H9 (cell line): ENCODE data around the gene CER1. TPM values are rescaled to one million over a fixed set of nuclear protein-coding genes. Genes with fewer than 3 reads are reported as not detected.

Experiments
- DNase-seq: peaks from one replicate; pipeline ENCODE4 v3.0.0-alpha.2; 2017
- H2AFZ ChIP-seq: one replicate; pipeline ENCODE4 v1.6.1; 2013; ENCODE audit warnings: mild to moderate bottlenecking, low read length, control low read depth, moderate library complexity
- H2AK5ac ChIP-seq: 2 replicates; pipeline ENCODE4 v1.6.1; 2013; ENCODE audit warnings: low read length, control low read depth, mixed read lengths; ENCODE audit not compliant: insufficient read length
- H2BK120ac ChIP-seq: one replicate; pipeline ENCODE4 v1.6.1; 2013; ENCODE audit warnings: low read depth, mild to moderate bottlenecking, low read length, control low read depth, inconsistent platforms; ENCODE audit not compliant: poor library complexity, severe bottlenecking
- H2BK12ac ChIP-seq: 2 replicates; pipeline ENCODE4 v1.6.1; 2013; ENCODE audit warnings: low read length, control low read depth, mixed read lengths, low read depth; ENCODE audit not compliant: insufficient read length
- H2BK15ac ChIP-seq: 2 replicates; pipeline ENCODE4 v1.6.1; 2013; ENCODE audit warnings: low read depth, low read length, control low read depth
- H2BK20ac ChIP-seq: one replicate; pipeline ENCODE4 v1.6.1; 2013; ENCODE audit warnings: low read depth, mild to moderate bottlenecking, low read length, control low read depth, inconsistent platforms; ENCODE audit not compliant: poor library complexity, severe bottlenecking
- H2BK5ac ChIP-seq: 2 replicates; pipeline ENCODE4 v1.6.1; 2013; ENCODE audit warnings: low read length, control low read depth, mixed read lengths; ENCODE audit not compliant: insufficient read length
- H3K14ac ChIP-seq: 2 replicates; pipeline ENCODE4 v1.6.1; 2013; ENCODE audit warnings: low read length, control low read depth; ENCODE audit not compliant: insufficient read depth
- H3K18ac ChIP-seq: 2 replicates; pipeline ENCODE4 v1.6.1; 2013; ENCODE audit warnings: low read depth, mild to moderate bottlenecking, mixed read lengths, low read length, control low read depth; ENCODE audit not compliant: insufficient read length
- H3K23ac ChIP-seq: 2 replicates; pipeline ENCODE4 v1.6.1; 2013; ENCODE audit warnings: low read length, control low read depth, mixed read lengths, low read depth; ENCODE audit not compliant: insufficient read length
- H3K23me2 ChIP-seq: 2 replicates; pipeline ENCODE4 v1.6.1; 2013; ENCODE audit warnings: low read depth, mild to moderate bottlenecking, mixed read lengths, low read length, control low read depth; ENCODE audit not compliant: insufficient read length, poor library complexity, severe bottlenecking
- H3K27ac ChIP-seq: 2 replicates; pipeline ENCODE4 v1.5.1; 2013; ENCODE audit warnings: low read length, control low read depth, mixed read lengths, low read depth; ENCODE audit not compliant: insufficient read length
- H3K27me3 ChIP-seq: 2 replicates; pipeline ENCODE4 v1.6.1; 2013; ENCODE audit warnings: low read length, control low read depth, inconsistent platforms; ENCODE audit not compliant: insufficient read depth
- H3K4ac ChIP-seq: 2 replicates; pipeline ENCODE4 v1.6.1; 2013; ENCODE audit warnings: low read depth, mild to moderate bottlenecking, control low read depth, inconsistent platforms, low read length, moderate library complexity
- H3K4me1 ChIP-seq: 2 replicates; pipeline ENCODE4 v1.6.1; 2013; ENCODE audit warnings: low read length, control low read depth, inconsistent platforms; ENCODE audit not compliant: insufficient read depth
- H3K4me2 ChIP-seq: 2 replicates; pipeline ENCODE4 v1.6.1; 2013; ENCODE audit warnings: low read length, control low read depth, mixed read lengths; ENCODE audit not compliant: insufficient read length, insufficient read depth
- H3K56ac ChIP-seq: 2 replicates; pipeline ENCODE4 v1.6.1; 2013; ENCODE audit warnings: low read depth, mild to moderate bottlenecking, mixed read lengths, low read length, control low read depth; ENCODE audit not compliant: insufficient read length
- H3K79me1 ChIP-seq: 2 replicates; pipeline ENCODE4 v1.6.1; 2013; ENCODE audit warnings: low read depth, mild to moderate bottlenecking, moderate library complexity, low read length, control low read depth, inconsistent platforms; ENCODE audit not compliant: insufficient read depth, poor library complexity, severe bottlenecking
- H3K79me2 ChIP-seq: 2 replicates; pipeline ENCODE4 v1.6.1; 2013; ENCODE audit warnings: low read length, control low read depth, inconsistent platforms; ENCODE audit not compliant: insufficient read depth
- H3K9ac ChIP-seq: 2 replicates; pipeline ENCODE4 v1.6.1; 2013; ENCODE audit warnings: low read length, control low read depth, mixed read lengths; ENCODE audit not compliant: insufficient read length; ENCODE audit errors: extremely low read depth
- H3K9me3 ChIP-seq: one replicate; pipeline ENCODE4 v1.6.1; 2013; ENCODE audit warnings: low read depth, low read length, inconsistent platforms; ENCODE audit not compliant: control insufficient read depth
- H3T11ph ChIP-seq: one replicate; pipeline ENCODE4 v1.6.1; 2013; ENCODE audit warnings: mild to moderate bottlenecking, low read length, control low read depth, inconsistent platforms
- H4K20me1 ChIP-seq: one replicate; pipeline ENCODE4 v1.6.1; 2013; ENCODE audit not compliant: control insufficient read depth, insufficient read length, insufficient read depth
- H4K5ac ChIP-seq: 2 replicates; pipeline ENCODE4 v1.6.1; 2013; ENCODE audit warnings: low read depth, mild to moderate bottlenecking, mixed read lengths, low read length, control low read depth; ENCODE audit not compliant: insufficient read length
- H4K8ac ChIP-seq: replicated peaks from 2 replicates; pipeline ENCODE4 v1.6.1; 2013; ENCODE audit warnings: low read length, control low read depth, mixed read lengths, low read depth; ENCODE audit not compliant: insufficient read length
- H4K91ac ChIP-seq: 2 replicates; pipeline ENCODE4 v1.6.1; 2013; ENCODE audit warnings: low read depth, mild to moderate bottlenecking, moderate library complexity, mixed read lengths, low read length, control low read depth; ENCODE audit not compliant: insufficient read length
- H3K27ac Mint-ChIP-seq, 3 experiments: 2 replicates in 2 of 3; 3 replicates in 1 of 3; pipeline ENCODE4 v1.8.0; 2020 to 2021; ENCODE audit warnings: mixed read lengths in 3 of 3, mild to moderate bottlenecking in 1 of 3, moderate library complexity in 1 of 3
- H3K27me3 Mint-ChIP-seq: 2 replicates; pipeline ENCODE4 v1.8.0; 2021; ENCODE audit warnings: low read depth, mild to moderate bottlenecking, moderate library complexity, mixed read lengths
- H3K36me3 Mint-ChIP-seq, 3 experiments: 2 replicates in 2 of 3; 3 replicates in 1 of 3; pipeline ENCODE4 v1.8.0; 2020 to 2021; ENCODE audit warnings: low read depth in 3 of 3, mixed read lengths in 3 of 3; ENCODE audit not compliant: insufficient read depth in 1 of 3
- H3K4me1 Mint-ChIP-seq, 2 experiments: 2 replicates each; pipeline ENCODE4 v1.8.0; 2020; ENCODE audit warnings: mixed read lengths in 2 of 2
- H3K4me3 Mint-ChIP-seq, 2 experiments: 2 replicates in 1 of 2; 3 replicates in 1 of 2; pipeline ENCODE4 v1.8.0; 2020 to 2021; ENCODE audit warnings: mild to moderate bottlenecking in 2 of 2, mixed read lengths in 2 of 2, moderate library complexity in 1 of 2
- H3K9me3 Mint-ChIP-seq, 2 experiments: 2 replicates in 1 of 2; 3 replicates in 1 of 2; pipeline ENCODE4 v1.8.0; 2020; ENCODE audit warnings: mild to moderate bottlenecking in 2 of 2, mixed read lengths in 2 of 2, moderate library complexity in 1 of 2
- CTCF ChIP-seq: fragments of 200-600 bp; sonication (generic); conservative IDR thresholded peaks from 3 replicates; pipeline ENCODE4 v1.8.0; 2021; ENCODE audit warnings: antibody characterized with exemption, mild to moderate bottlenecking
- WGBS: extraction: QIAGEN DNeasy Blood & Tissue Kit; methylation state at CpG from one replicate; pipeline ENCODE4 v1.1.7; 2013; ENCODE audit warnings: missing lambda C conversion rate, low lambda C conversion rate, mixed read lengths; ENCODE audit not compliant: insufficient read length; ENCODE audit errors: extremely low coverage; 5-methylcytosine and 5-hydroxymethylcytosine counted together
- total RNA-seq: library from RNA; stranded (reverse); gene quantifications from 2 replicates; pipeline ENCODE4 v1.2.1, GENCODE V29; 2021

CER1 gene
- total RNA-seq, 1 experiment from 2014 or later: 22.3 TPM

GRCh38 chr9:14766299-14766698 is 43.8 kb upstream of the CER1 start:
- H3K14ac ChIP-seq: no peak overlapping the region
- H3K9ac ChIP-seq: no peak overlapping the region
- H3K4me1 ChIP-seq: 0 out of 2 replicates have a peak, but pooled peaks cover 3% of the 10 kb centered on the region
- no peak overlapping the region for H2BK5ac ChIP-seq
- H3K27me3 ChIP-seq: no peaks in the 10 kb centered on the region
- H3K79me1 ChIP-seq: no peaks in the 10 kb centered on the region
- Mint-ChIP-seq H3K4me3 (no peak overlapping the region), H3K4me1 (peaks cover 6 to 7% of the 10 kb centered on the region in 2 experiments; a peak in 3 of 4 replicates), H3K27me3 (no peaks in the 10 kb centered on the region), H3K36me3 (peaks cover 0 to 4% (median 0%) of the 10 kb centered on the region in 3 experiments; a peak in 1 of 7 replicates), H3K27ac (no peak overlapping the region), H3K9me3 (no peaks in the 10 kb centered on the region)
- no peak overlapping the region for H3K18ac ChIP-seq
- H3K79me2 ChIP-seq: no peaks in the 10 kb centered on the region; the same call in 1 of the 2 replicates
- H3K23ac ChIP-seq: no peak overlapping the region
- DNase-seq: no peak
- H3T11ph ChIP-seq: no peak overlapping the region
- H2BK120ac ChIP-seq: no peak overlapping the region
- H2BK20ac ChIP-seq: peak overlapping the region; percentile 49
- H3K27ac ChIP-seq: no peak overlapping the region
- no peak for TF ChIP-seq CTCF
- WGBS: no CpG with 5 or more reads among the region's 6 CpGs
- H3K4me2 ChIP-seq: no peak overlapping the region
- H2BK12ac ChIP-seq: no peak overlapping the region
- no peak overlapping the region for H4K8ac ChIP-seq
- no peak overlapping the region for H4K91ac ChIP-seq
- no peak overlapping the region for H2AFZ ChIP-seq
- no peak overlapping the region for H3K56ac ChIP-seq
- no peak overlapping the region for H2AK5ac ChIP-seq
- no peaks in the 10 kb centered on the region for H3K9me3 ChIP-seq
- H2BK15ac ChIP-seq: no peak overlapping the region
- no peak overlapping the region for H3K4ac ChIP-seq
- no peaks in the 10 kb centered on the region for H4K20me1 ChIP-seq
- no peaks in the 10 kb centered on the region for H3K23me2 ChIP-seq
- H4K5ac ChIP-seq: no peak overlapping the region
